Sigmoid colon (tissue), 4 donors: Measurements from ENCODE around the gene APLP2.

Source experiments
- EP300 ChIP-seq, 4 donors: sonication (generic); formaldehyde crosslinking; IDR thresholded peaks; one replicate each; pipeline ENCODE4 v1.6.1; 2017; ENCODE audit warnings: antibody characterized with exemption in 4 of 4
- POLR2AphosphoS5 ChIP-seq, 4 donors: sonication (generic); formaldehyde crosslinking; IDR thresholded peaks; one replicate each; pipeline ENCODE4 v1.6.1; 2017; ENCODE audit warnings: antibody characterized with exemption in 4 of 4
- TF ChIP-seq, protein P1 (sequence below), 4 experiments: fragments of 450-650 bp in 3 of 4; fragments of 200-600 bp in 1 of 4; IDR thresholded peaks; one replicate each; pipeline ENCODE4 v1.5.1; 2016 to 2019; ENCODE audit warnings: antibody characterized with exemption in 4 of 4, mild to moderate bottlenecking in 3 of 4, moderate library complexity in 2 of 4

DNA sequence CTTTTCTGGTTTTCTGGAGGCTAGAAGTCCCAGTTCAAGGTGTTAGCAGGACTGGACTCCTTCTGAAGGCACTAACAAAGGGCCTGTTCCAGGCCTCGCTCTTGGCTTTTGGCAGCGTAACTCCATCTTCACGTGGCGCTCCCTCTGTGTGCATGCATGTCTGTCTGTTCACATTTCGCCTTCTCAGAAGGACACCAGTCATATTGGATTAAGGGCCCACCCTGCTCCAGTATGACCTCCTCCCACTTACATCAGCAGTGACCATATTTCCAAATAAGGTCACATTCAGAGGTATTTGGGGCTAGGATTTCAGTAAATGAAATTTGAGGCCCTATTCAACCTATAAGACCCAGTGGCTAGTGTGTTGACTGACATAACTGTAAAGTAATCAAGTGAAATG is 20.0 kb downstream of the APLP2 start:
- TF ChIP-seq POLR2AphosphoS5 (IDR thresholded peaks at IDR 0.05) = no peak
- TF ChIP-seq, protein P1, sequence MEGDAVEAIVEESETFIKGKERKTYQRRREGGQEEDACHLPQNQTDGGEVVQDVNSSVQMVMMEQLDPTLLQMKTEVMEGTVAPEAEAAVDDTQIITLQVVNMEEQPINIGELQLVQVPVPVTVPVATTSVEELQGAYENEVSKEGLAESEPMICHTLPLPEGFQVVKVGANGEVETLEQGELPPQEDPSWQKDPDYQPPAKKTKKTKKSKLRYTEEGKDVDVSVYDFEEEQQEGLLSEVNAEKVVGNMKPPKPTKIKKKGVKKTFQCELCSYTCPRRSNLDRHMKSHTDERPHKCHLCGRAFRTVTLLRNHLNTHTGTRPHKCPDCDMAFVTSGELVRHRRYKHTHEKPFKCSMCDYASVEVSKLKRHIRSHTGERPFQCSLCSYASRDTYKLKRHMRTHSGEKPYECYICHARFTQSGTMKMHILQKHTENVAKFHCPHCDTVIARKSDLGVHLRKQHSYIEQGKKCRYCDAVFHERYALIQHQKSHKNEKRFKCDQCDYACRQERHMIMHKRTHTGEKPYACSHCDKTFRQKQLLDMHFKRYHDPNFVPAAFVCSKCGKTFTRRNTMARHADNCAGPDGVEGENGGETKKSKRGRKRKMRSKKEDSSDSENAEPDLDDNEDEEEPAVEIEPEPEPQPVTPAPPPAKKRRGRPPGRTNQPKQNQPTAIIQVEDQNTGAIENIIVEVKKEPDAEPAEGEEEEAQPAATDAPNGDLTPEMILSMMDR (IDR thresholded peaks at IDR 0.05) = no peak
- TF ChIP-seq EP300 (IDR thresholded peaks at IDR 0.05) = no peak
